Stimulated activated memory B cell treated with anti-CD40 and anti-IgM and Interleukin-4, amounts not matched to agents 10 μg/mL and 1 μg/mL and 100 μg/mL, for 72 hours (primary cell): ENCODE results near the gene ANTXRL.
"Not testable (repeated sequence)": the region's sequence is repeated elsewhere in the genome, so short reads cannot be mapped to it uniquely, and the experiment has no call there.

Experiments used
- ATAC-seq: fragments of 150-1000 bp; cut with Tn5 transposase; 2 replicates; pipeline ENCODE4 v1.10.0; 2021
- H3K27ac Mint-ChIP-seq: one replicate; pipeline ENCODE4 v1.8.0; 2022; ENCODE audit warnings: mild to moderate bottlenecking, mixed read lengths
- H3K27me3 Mint-ChIP-seq: one replicate; pipeline ENCODE4 v1.8.0; 2022; ENCODE audit warnings: mixed read lengths
- H3K36me3 Mint-ChIP-seq: one replicate; pipeline ENCODE4 v1.8.0; 2022; ENCODE audit warnings: mixed read lengths
- H3K4me1 Mint-ChIP-seq: one replicate; pipeline ENCODE4 v1.8.0; 2022; ENCODE audit warnings: mixed read lengths
- H3K4me3 Mint-ChIP-seq: one replicate; pipeline ENCODE4 v1.8.0; 2022; ENCODE audit warnings: mild to moderate bottlenecking, moderate library complexity, mixed read lengths
- H3K9me3 Mint-ChIP-seq: one replicate; pipeline ENCODE4 v1.8.0; 2022; ENCODE audit warnings: mixed read lengths

The ANTXRL gene

DNA sequence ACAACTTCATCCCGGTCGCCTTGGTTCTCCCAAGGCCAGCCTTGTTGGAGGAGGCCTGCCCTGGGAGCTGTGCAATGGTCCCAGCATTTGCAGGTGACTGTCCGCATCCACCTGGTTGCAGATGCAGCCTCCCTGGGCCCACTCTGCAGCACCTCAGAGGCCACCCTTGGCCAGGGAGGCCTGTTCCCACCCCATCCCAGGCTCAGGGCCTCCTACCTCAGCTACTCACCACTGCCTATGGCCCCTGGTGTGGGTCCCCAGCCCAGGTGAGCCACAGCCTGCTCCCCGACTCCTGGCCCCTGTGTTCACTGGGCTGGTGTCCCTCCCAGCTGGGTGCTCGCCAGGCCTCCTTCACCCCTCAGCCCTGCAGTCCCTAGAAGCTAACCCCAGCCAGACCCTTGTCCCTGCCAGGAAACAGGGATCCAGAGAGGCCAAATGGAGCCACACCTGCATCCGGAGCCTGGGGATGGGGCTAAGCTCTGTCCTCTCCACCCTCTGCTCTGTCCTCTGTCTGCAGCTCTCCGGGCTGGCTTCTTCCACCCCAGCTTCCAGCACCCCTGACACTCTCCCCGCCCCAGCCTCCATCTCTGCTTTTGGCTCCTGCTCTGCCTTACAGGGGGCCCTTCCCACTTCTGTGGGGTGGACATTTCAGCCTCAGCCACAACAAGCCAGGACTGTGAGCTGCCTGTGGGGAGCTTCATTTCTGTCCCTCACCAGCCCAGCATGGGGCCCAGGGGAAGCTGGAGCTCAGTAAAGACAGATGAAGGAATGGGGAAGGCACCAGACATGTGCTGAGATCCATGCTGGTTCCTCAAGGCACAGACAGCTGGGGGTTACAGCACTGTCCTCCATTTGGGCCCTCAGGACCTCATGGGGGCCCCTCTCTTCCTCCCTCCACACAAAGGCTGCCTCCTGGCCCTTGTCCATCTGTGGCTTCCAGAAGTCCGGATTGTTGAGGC is 35.6 kb upstream of the ANTXRL start:
- Mint-ChIP-seq H3K4me1 (peaks cover 5% of the 10 kb centered on the region), H3K27ac (peak overlapping the region; percentile 10), H3K36me3 (peaks cover under 1% of the 10 kb centered on the region), H3K4me3 (no peak overlapping the region), H3K27me3 (peaks cover 8% of the 10 kb centered on the region), H3K9me3 (no peaks in the 10 kb centered on the region)
- no peak for ATAC-seq

DNA sequence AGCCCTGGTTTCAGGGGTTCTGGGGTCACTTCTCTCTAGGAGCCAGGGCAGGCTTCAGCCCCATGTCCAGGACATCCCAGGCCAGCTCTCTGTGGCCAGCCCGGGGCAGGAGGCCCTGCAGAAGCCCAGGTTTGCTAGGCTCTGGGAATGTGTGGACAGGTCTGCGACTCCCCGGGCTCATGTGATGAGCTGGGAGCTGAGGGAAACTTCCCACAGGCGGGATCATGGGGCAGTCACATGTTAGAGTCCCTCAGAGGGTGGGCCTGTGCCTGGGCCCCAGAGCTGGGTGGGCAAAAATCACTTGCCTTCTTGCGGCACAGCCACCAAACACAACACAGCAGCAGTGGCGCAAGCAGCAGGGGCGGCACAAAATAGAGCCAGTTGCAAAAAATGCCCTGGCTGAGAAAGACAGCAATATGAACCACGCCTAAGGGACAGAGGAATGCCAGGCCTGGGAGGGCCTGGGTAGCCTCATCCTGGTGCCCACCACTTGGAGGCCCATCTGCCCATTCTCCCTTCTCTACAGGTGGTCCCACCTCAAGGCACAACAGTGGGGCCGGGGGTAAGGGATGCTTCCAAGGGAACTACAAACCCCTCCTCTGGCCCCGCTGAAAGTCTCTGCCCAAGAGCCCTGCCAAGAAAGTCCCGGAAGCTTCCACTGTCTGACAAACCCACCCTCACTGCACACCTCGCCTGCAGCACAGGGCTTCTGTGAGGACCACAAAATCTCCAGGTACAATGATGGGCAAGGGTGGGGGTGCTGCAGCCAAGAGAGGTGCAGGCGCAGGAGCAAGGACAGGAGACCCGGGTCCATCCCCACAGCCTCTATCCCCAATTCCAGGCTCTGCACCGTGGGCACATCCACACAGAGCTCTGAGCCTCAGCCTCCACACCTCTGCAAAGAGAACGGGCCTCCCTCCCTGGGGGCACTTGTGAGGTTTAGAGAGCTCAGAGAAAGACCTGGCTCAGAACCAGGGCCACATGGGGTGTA is 34.6 kb upstream of the ANTXRL start:
- Mint-ChIP-seq H3K36me3 (no peaks in the 10 kb centered on the region), H3K9me3 (no peaks in the 10 kb centered on the region), H3K27ac (no peak overlapping the region), H3K4me1 (peaks cover 6% of the 10 kb centered on the region), H3K4me3 (no peak overlapping the region), H3K27me3 (peaks cover 8% of the 10 kb centered on the region)
- no peak for ATAC-seq

DNA sequence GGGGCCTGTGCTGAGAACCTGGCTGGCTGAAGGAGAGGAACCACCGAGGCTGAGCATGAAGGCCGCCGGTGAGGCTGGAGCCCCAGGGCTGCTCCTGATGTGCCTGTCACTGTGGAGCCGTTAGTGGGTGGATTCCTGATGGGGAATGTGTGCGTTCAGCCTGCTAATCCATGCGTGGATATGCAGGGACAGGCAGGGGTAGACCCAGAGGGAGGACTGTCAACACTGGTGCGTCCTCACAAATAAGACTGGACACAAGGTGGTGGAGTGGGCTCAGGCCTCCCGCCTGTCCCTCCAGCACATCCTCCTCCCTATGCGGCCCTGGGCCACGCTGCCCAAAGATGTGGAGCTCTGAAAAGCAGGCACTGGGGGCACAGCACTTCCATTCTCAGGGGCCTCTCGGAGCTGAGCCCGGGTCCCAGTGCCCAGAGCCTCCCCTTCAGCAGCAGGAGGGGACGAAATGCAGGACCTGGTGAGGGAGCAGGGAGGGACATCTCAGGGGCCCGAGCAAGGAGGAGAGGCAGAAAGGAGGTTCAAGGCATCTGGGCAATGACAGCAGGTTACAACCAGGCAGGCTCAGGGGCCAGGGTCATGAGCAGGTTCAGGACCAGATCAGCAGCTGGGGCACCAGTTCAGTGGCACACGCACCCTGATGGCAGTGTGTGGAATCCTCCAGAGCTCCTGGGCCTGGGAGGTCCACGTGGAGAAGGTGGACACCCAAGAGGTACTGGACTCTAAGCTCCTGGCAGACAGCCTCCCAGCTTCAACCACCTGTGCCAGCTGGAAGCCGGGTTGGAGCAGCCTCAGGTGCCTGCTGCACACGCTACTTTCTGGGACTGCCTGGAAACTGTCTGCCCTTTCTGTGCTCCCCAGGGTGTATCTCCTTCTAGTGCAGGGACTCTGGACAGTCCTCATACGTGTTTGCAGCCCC is 33.5 kb upstream of the ANTXRL start:
- Mint-ChIP-seq H3K27me3 (peaks cover 8% of the 10 kb centered on the region), H3K9me3 (no peaks in the 10 kb centered on the region), H3K4me1 (peaks cover 6% of the 10 kb centered on the region), H3K36me3 (no peaks in the 10 kb centered on the region), H3K27ac (no peak overlapping the region), H3K4me3 (no peak overlapping the region)
- ATAC-seq = no peak

DNA sequence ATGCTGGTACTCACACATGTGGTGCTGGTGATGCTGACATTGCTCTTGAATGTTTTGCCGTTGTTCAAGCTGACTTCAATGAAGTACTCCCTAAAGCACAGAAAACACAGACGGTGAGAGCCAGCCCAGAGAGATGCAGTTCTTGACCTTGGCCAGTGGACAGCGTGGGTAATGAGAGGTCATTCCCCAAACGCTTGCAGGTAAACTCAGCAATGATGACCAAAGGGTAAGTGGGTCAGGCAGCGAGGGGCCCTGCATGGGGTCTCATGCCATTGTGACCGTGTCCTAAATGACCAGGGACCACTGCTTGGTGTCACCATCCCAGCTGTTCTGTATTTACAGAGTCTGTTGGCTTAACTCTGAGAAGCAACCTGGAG is 32.8 kb upstream of the ANTXRL start:
- Mint-ChIP-seq H3K27me3 (peaks cover 8% of the 10 kb centered on the region), H3K4me1 (peaks cover 6% of the 10 kb centered on the region), H3K4me3 (no peak overlapping the region), H3K36me3 (no peaks in the 10 kb centered on the region), H3K9me3 (no peaks in the 10 kb centered on the region), H3K27ac (no peak overlapping the region)
- ATAC-seq = no peak

DNA sequence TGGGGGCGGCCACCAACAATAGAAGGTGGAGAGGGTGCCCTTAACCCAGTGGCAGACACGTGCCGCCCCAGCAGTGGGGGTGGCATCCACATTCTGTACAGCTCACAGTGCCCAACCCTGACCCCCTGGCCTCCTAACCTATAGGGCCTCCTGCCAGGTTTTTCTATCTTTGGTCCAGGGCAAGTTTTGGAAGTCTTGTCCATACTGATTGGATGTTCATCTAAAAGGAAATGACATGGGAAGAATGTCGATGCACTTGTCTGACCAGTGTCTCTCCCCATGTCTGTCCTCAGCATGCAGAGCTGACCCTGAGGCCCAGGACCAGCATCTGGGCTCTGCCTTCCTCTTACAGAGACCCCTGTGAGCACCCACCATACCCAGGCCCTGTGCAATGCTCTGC is 32.3 kb upstream of the ANTXRL start:
- Mint-ChIP-seq H3K4me3 (no peak overlapping the region), H3K9me3 (no peaks in the 10 kb centered on the region), H3K27ac (no peak overlapping the region), H3K36me3 (no peaks in the 10 kb centered on the region), H3K27me3 (peaks cover 8% of the 10 kb centered on the region), H3K4me1 (peaks cover 6% of the 10 kb centered on the region)
- ATAC-seq = no peak

DNA sequence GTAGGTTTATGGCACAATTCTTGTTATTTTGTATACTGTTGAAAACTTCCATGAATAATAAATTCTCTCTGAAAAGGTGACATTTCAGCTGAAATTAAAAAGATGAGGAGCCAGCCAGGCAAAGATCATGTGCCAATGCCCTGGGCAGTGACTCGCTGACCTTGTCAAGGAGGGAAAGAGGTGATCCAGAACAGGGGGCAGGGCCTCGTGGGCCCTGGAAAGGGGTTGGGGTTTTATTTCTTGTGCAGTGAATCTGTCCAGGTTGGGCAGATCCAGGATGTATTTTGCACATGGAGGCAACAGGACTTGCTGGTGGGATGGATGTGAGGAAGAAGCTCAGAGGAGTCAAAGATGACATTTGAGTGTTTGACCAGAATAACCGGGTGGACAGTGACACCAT is 31.6 kb upstream of the ANTXRL start:
- not testable (repeated sequence) for ATAC-seq, H3K27ac Mint-ChIP-seq, H3K4me3 Mint-ChIP-seq, H3K36me3 Mint-ChIP-seq, H3K4me1 Mint-ChIP-seq, H3K9me3 Mint-ChIP-seq, H3K27me3 Mint-ChIP-seq

DNA sequence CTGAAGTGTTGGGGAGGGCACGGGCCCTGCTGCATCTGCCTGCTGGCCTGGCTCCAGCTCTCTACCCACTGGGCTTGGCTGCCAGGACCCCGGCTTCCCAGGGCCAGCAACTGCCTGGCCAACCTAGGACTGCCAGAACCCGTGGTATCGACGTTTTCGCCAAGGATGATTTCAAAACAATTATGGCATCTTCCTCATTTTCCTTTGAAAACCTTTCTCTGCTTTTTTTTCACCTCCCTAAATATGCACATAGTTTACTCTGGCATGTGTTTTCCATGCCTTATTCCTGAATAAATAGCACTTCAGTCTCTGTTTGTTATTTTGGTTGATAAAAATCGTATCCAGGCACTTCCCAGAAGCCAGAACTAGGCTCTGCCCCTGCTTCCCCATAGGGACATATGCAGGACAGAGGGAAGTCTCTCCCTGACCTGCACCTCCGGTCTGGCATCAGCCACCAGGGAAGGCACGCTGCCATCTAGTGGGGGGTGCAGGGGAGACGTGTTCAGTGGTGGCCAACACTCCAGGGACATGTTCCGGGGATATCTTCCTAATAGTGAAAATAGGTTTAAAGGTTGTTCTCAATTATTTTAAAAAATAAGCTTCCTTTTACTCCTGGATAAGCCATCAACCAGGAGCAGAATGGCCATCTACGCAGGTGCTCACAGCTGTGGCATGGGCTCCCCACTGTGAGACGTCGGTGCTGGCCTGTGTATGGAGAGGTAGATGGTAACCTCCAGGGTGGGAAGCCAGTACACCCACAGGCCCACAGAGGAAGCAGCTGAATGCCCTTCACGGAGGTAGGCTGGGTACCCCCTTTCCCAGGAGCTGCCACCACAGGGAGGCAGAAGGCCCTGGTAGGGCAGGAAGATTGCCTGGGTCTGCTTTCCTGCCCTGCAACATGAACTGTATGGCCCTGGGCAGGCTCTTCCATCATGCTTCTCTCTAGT is 30.7 kb upstream of the ANTXRL start:
- Mint-ChIP-seq H3K27me3 (peaks cover 6% of the 10 kb centered on the region), H3K9me3 (no peaks in the 10 kb centered on the region), H3K4me1 (peaks cover 6% of the 10 kb centered on the region), H3K27ac (no peak overlapping the region), H3K36me3 (no peaks in the 10 kb centered on the region), H3K4me3 (no peak overlapping the region)
- no peak for ATAC-seq

DNA sequence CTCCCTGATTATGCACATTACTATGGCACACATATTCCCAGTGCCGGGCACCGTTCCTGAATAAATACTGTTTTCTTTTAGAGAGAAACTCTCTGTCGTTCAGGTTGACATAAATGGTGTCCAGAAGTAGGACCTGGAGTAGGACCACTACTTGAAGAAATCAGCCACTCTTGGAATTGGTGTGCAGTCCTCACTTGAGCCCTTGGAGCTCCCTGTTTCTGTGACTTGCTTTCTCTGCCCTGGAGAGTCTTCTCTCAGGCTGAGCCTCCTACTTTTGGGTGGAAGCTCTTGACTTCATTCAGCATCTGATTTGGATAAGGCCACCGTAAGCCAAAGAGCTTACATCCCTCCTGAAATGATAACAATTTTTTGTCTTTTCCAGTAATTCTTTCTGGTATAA is 29.7 kb upstream of the ANTXRL start:
- H3K9me3 Mint-ChIP-seq = no peaks in the 10 kb centered on the region
- ATAC-seq = no peak
- H3K4me3 Mint-ChIP-seq = no peak overlapping the region
- H3K27me3 Mint-ChIP-seq = no peaks in the 10 kb centered on the region
- H3K27ac Mint-ChIP-seq = no peak overlapping the region
- H3K4me1 Mint-ChIP-seq = peaks cover 11% of the 10 kb centered on the region
- H3K36me3 Mint-ChIP-seq = no peaks in the 10 kb centered on the region

DNA sequence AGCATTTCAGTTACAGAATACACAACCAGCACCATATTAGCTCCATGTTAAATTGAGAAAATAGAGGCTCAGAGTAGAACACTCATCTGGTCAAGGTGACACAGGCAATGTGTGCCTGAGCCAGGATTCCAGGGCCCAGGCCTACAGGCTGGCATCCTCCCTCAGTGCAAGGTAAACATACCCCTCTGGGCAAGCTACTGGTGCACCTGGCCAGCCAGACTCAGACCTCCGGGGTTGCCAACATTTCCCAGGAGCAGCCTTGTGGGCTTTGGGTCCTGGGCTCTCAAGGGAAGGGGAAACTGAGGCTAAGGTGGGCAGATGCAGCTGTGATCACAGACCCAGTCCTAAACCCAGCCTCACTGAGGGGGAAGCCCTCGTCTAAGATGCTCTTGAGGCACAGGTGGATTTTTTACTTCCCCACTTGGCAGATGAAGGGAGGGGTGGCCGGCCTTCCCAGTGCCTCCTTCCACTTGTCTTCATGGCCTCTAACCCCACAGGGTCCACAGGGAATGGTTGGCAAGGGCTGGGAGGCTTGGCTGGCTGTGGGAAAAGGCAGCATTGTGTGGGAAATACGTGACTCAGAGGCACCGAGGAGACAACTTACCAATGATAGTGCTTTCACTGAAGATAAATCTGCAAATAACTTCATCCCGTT is 23.8 kb upstream of the ANTXRL start:
- not testable (repeated sequence) for H3K27ac Mint-ChIP-seq, H3K27me3 Mint-ChIP-seq, ATAC-seq, H3K4me1 Mint-ChIP-seq, H3K36me3 Mint-ChIP-seq, H3K9me3 Mint-ChIP-seq, H3K4me3 Mint-ChIP-seq

DNA sequence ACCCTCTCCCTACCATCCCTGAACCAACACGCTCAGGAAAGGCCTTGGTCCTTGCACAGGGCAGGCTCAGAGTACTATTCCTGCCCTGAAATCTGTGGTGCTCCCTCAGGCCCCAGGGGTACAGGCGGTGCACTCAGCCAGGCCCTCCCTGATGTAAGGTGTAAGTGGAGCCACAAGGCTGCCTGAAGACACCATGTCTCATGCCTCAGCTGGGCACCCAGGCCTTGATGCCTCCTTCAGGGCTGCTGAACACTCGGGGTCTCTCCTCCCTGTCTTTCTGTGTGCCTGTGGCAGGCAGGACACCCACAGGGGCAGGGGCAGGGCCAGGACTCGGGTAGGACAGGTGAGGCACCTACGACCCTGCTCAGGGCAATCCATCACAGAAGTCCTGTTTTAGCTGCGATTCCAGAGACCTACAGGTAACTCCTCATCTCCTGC is 22.9 kb upstream of the ANTXRL start:
- no peak overlapping the region for H3K4me3 Mint-ChIP-seq
- no peaks in the 10 kb centered on the region for H3K9me3 Mint-ChIP-seq
- H3K4me1 Mint-ChIP-seq = peaks cover 4% of the 10 kb centered on the region
- no peak for ATAC-seq
- H3K27me3 Mint-ChIP-seq = no peaks in the 10 kb centered on the region
- H3K27ac Mint-ChIP-seq = no peak overlapping the region
- no peaks in the 10 kb centered on the region for H3K36me3 Mint-ChIP-seq

DNA sequence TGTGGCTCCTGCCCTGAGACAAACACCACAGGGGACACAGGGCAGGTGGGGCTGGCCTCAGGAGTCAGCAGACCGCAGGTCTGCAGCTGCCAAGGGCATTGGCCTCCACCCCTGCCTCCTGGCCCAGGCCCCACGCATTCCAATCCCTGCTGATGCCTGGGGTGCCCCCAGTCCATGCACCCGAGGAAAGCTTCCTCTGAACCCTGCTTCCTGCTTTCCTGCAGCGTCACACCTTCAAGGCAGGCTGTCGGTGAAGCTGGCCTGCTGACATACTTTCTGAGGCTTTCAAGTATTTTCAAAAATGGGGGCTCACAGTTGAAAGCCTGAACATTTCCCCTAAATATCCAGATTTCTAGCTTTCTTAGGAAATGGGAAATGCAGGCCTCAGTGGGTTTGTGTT is 22.5 kb upstream of the ANTXRL start:
- H3K4me1 Mint-ChIP-seq = peaks cover 5% of the 10 kb centered on the region
- H3K27ac Mint-ChIP-seq = no peak overlapping the region
- H3K4me3 Mint-ChIP-seq = no peak overlapping the region
- H3K9me3 Mint-ChIP-seq = no peaks in the 10 kb centered on the region
- no peaks in the 10 kb centered on the region for H3K27me3 Mint-ChIP-seq
- ATAC-seq = no peak
- H3K36me3 Mint-ChIP-seq = no peaks in the 10 kb centered on the region

DNA sequence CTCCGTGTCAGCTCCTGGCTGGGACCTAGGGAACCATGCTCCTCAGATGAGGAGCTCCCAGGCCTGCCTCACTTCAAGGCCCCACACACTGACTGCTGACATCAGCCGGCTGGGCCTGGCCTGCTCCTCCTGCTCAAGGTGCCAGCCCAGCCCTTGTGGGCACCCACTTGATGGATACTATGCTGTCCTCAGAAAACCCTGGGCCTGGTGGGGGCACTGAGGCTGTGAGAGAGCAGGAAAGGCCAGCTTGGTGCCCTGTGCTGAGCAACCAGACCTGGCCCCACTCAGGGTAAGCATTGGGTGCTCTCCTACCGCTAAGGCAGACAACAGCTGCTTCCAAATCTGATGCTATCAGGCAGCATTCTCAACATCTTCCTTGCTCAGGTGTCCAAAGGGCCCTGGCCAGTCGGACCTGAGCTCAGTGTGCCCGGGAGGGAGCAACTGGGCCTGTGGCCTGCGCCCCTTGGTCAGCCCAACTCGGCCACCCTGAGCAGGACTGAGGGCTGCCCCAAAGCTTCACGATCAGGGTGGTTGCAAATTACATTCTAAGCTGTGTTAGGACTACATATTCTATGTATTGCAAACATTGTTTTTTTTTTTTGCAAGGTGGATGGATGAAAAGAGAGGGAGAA is 21.9 kb upstream of the ANTXRL start:
- H3K36me3 Mint-ChIP-seq = no peaks in the 10 kb centered on the region

More for the DNA sequence above, 21.9 kb upstream of the ANTXRL start:
- Mint-ChIP-seq H3K9me3 (no peaks in the 10 kb centered on the region), H3K27me3 (no peaks in the 10 kb centered on the region), H3K27ac (no peak overlapping the region), H3K4me1 (peaks cover 10% of the 10 kb centered on the region), H3K4me3 (no peak overlapping the region)
- no peak for ATAC-seq
